Fibroblast of villous mesenchyme (primary cell): ENCODE data around the gene ADCY10. TPM values are rescaled to one million over a fixed set of nuclear protein-coding genes. Genes with fewer than 3 reads are reported as not detected.
"Not testable (repeated sequence)": the region's sequence is repeated elsewhere in the genome, so short reads cannot be mapped to it uniquely, and the experiment has no call there.

ENCODE experiments used
- DNase-seq: peaks from one replicate; pipeline ENCODE4 v3.0.0-alpha.2; 2010; ENCODE audit warnings: low read depth
- H3K4me3 ChIP-seq: 2 replicates; pipeline ENCODE4 v1.5.1; 2011; ENCODE audit warnings: low read depth, mild to moderate bottlenecking, low read length
- CTCF ChIP-seq: IDR thresholded peaks from 2 replicates; pipeline ENCODE4 v1.5.1; 2012; ENCODE audit warnings: low read depth, mild to moderate bottlenecking, low read length; ENCODE audit not compliant: insufficient read depth
- total RNA-seq: library from RNA; depleted of rRNA; stranded (reverse); fragments of >200 nt; gene quantifications from 2 replicates; pipeline ENCODE4 v1.2.3, GENCODE V29; 2012

Gene ADCY10
- total RNA-seq, 1 donor, result under 0.01 TPM

GRCh38 chr1:167871331-167871730, 42.6 kb downstream of the ADCY10 start:
- DNase-seq, result peak; percentile 28
- H3K4me3 ChIP-seq, result no peak overlapping the region
- no peak for TF ChIP-seq CTCF

DNA sequence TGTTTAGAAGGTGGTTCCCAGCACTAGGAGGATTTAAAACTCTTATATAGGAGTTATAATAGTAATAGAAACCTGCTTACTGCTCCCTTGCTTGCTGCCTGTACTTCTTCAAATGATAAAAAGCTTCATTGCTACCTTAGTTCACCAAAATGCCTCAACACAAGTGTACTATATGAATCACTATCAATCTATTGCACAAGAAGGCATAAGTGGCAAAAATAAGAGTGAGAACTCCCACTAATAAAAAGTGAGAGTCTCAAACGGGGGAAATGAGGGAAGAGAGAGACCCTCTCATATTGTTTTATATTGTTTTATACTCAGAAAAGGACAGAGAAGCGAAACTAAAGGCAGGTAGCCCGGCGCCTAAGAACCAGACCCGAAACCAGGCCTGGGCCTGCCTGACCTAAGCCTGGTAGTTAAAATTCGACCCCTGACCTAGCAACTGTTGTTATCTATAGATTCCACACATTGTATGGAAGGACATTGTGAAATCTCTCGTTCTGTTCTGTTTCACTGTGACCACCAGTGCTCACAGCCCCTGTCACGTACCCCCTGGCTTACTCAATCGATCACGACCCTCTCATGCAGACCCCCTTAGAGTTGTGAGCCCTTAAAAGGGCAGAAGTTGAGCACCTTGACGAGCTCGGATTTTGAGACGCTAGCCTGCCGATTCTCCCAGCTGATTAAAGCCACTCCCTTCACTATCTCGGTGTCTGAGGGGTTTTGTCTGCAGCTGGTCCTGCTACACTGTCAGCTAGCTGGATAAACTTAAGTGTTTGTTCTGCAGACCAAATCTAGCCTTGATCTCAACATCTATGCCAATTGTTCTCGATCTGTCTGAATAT, 44.6 kb downstream of the ADCY10 start:
- DNase-seq, result peak; percentile 43
- H3K4me3 ChIP-seq, result peak overlapping the region; percentile 9

DNA sequence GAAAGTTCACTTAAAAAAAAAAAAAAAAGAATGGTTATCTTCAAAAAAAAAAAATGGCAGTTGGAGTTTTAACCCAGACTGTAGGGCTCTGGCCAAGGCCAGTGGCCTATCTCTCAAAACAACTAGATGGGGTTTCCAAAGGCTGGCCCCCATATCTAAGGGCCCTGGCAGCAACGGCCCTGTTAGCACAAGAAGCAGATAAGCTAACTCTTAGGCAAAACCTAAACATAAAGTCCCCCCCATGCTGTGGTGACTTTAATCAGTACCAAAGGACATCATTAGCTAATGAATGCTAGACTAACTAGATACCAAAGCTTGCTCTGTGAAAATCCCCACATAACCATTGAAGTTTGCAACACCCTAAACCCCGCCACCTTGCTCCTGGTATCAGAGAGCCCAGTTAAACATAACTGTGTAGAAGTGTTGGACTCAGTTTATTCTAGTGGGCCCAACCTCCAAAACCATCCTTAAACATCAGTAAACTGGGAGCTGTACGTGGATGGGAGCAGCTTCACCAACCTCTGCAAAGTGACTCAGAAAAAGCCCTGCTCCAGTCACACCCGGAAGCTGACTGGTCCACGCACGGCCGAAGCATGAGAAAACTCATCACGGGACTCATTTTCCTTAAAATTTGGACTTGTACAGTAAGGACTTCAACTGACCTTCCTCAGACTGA, 47.1 kb downstream of the ADCY10 start:
- DNase-seq, H3K4me3 ChIP-seq: not testable (repeated sequence)

DNA sequence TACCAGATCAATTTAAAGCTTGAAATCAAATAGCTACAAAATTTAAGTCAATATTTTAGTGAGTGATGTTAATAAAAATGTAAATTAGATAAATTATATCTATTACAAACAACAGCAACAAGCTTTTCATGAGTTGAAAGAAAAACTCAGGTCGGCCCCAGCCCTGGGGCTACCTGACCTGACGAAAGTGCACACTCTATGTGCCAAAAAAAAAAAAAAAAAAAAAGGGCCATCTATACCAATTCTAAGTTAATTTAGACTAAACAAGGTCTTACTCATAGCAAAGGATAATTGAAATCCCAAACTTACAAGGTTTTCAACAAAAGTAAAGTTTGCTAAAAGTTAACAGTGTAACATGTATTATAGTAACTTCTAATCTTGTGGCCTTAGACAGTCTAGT, 47.6 kb downstream of the ADCY10 start:
- DNase-seq, H3K4me3 ChIP-seq: not testable (repeated sequence)

- H3K4me3 ChIP-seq, result not testable (repeated sequence)
- DNase-seq, result peak; percentile 59
Observed at GRCh38 chr1:167865804-167866308, 48.1 kb downstream of the ADCY10 start.

DNA sequence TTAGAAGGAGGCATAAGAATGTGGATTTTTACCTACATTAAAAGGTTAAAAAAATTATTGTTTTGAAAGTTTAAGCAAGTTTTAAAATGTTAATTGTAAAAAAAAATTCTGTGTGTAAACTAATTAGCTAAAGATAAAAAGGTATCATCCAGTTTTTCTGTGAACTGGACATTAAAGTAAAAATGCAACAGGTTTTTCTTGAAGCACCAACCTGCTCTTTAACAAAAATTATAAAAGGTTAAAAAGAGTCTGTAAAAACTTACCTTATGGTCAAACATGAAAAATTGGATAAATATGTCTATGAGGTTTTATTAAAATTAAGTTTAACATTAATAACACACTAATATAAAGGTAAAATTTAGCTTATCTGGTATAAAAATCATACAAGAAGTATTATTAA, 48.7 kb downstream of the ADCY10 start:
- not testable (repeated sequence) for DNase-seq

GRCh38 chr1:167864392-167865032, 49.4 kb downstream of the ADCY10 start:
- no peak for TF ChIP-seq CTCF
- DNase-seq, result peak; percentile 22

More for the DNA sequence above, 48.7 kb downstream of the ADCY10 start:
- H3K4me3 ChIP-seq, result not testable (repeated sequence)

GRCh38 chr1:167863921-167864279, 50.0 kb downstream of the ADCY10 start:
- no peak for DNase-seq

More at GRCh38 chr1:167864392-167865032, 49.4 kb downstream of the ADCY10 start:
- peak overlapping the region; percentile 16 for H3K4me3 ChIP-seq

DNA sequence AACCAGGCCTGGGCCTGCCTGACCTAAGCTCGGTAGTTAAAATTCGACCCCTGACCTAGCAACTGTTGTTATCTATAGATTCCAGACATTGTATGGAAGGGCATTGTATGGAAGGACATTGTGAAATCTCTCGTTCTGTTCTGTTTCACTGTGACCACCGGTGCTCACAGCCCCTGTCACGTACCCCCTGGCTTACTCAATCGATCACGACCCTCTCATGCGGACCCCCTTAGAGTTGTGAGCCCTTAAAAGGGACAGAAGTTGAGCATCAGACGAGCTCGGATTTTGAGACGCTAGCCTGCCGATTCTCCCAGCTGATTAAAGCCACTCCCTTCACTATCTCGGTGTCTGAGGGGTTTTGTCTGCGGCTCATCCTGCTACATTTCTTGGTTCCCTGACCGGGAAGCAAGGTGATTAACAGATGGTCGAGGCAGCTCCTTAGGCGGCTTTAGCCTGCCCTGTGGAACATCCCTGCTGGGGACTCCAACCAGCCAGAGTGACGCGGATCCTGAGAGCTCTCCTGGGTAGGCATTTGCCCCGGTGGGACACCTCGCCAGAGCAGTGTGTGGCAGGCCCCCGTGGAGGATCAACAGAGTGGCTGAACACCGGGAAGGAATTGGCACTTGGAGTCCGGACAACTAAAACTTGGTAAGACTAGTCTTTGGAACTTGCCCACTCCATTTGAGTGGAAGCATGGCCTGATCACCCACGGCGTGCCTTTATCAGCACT, 50.6 kb downstream of the ADCY10 start:
- peak; percentile 40 for DNase-seq

More at GRCh38 chr1:167863921-167864279, 50.0 kb downstream of the ADCY10 start:
- peak overlapping the region; percentile 16 for H3K4me3 ChIP-seq
- no peak for TF ChIP-seq CTCF

More for the DNA sequence above, 50.6 kb downstream of the ADCY10 start:
- H3K4me3 ChIP-seq, result peak overlapping the region; percentile 16
